ENCODE data around the gene CLEC16A. TPM values are rescaled to one million over a fixed set of nuclear protein-coding genes. Genes with fewer than 3 reads are reported as not detected.
A peak's percentile ranks its signal among the peaks of the same experiment; 100 is the strongest.

CLEC16A gene
- total RNA-seq, 3 donors from 2014 or later = 20.0 to 35.3 (median 33.1) TPM

GRCh38 chr16:10988164-10988803, 43.9 kb downstream of the CLEC16A start:
- Histone ChIP-seq H3K4me3 (no peak overlapping the region), H3K27ac (no peak overlapping the region), H3K27me3 (no peaks in the 10 kb centered on the region), H3K36me3 (no peaks in the 10 kb centered on the region), H3K9me3 (no peaks in the 10 kb centered on the region), H3K4me1 (no peaks in the 10 kb centered on the region)
- TF ChIP-seq POLR2AphosphoS5 (IDR thresholded peaks at IDR 0.05) (no peak), POLR2A (IDR thresholded peaks at IDR 0.05) (no peak), CTCF (IDR thresholded peaks at IDR 0.05) (no peak)
- no peak for DNase-seq (ENCODE audit: low spot score in 2 of 2)
- intact Hi-C loops (cut with DNase I; ENCODE audit: low total_unique reads) = no loop called here

- no peaks in the 10 kb centered on the region for H3K4me1 ChIP-seq
- no peaks in the 10 kb centered on the region for H3K27me3 ChIP-seq
- no peaks in the 10 kb centered on the region for H3K36me3 ChIP-seq
- no peak overlapping the region for H3K4me3 ChIP-seq
- TF ChIP-seq POLR2A (IDR thresholded peaks at IDR 0.05) (no peak), POLR2AphosphoS5 (IDR thresholded peaks at IDR 0.05) (no peak), CTCF (IDR thresholded peaks at IDR 0.05) (no peak)
- H3K27ac ChIP-seq = no peak overlapping the region
- H3K9me3 ChIP-seq = no peaks in the 10 kb centered on the region
- intact Hi-C loops (cut with DNase I; ENCODE audit: low total_unique reads) = no loop called here
- no peak for DNase-seq (ENCODE audit: low spot score in 2 of 2)
Observed at GRCh38 chr16:10988879-10989278, 44.5 kb downstream of the CLEC16A start.

GRCh38 chr16:10989559-10989958, 45.2 kb downstream of the CLEC16A start:
- TF ChIP-seq POLR2A (IDR thresholded peaks at IDR 0.05) (no peak), CTCF (IDR thresholded peaks at IDR 0.05) (no peak), POLR2AphosphoS5 (IDR thresholded peaks at IDR 0.05) (no peak)

GRCh38 chr16:10990378-10990777, 46.0 kb downstream of the CLEC16A start:
- Histone ChIP-seq H3K4me3 (no peak overlapping the region), H3K4me1 (no peaks in the 10 kb centered on the region), H3K9me3 (no peaks in the 10 kb centered on the region), H3K27ac (no peak overlapping the region), H3K36me3 (no peaks in the 10 kb centered on the region), H3K27me3 (no peaks in the 10 kb centered on the region)
- no peak for DNase-seq (ENCODE audit: low spot score in 2 of 2)
- intact Hi-C loops (cut with DNase I; ENCODE audit: low total_unique reads) = no loop called here
- TF ChIP-seq CTCF (IDR thresholded peaks at IDR 0.05) = no peak

More at GRCh38 chr16:10989559-10989958, 45.2 kb downstream of the CLEC16A start:
- no peak for DNase-seq (ENCODE audit: low spot score in 2 of 2)
- no peaks in the 10 kb centered on the region for H3K36me3 ChIP-seq
- no peaks in the 10 kb centered on the region for H3K4me1 ChIP-seq
- H3K27me3 ChIP-seq = no peaks in the 10 kb centered on the region
- no peak overlapping the region for H3K4me3 ChIP-seq
- intact Hi-C loops (cut with DNase I; ENCODE audit: low total_unique reads) = no loop called here
- H3K27ac ChIP-seq = no peak overlapping the region
- H3K9me3 ChIP-seq = no peaks in the 10 kb centered on the region

GRCh38 chr16:10992112-10992511, 47.7 kb downstream of the CLEC16A start:
- TF ChIP-seq POLR2AphosphoS5 (IDR thresholded peaks at IDR 0.05) = no peak
- TF ChIP-seq CTCF (IDR thresholded peaks at IDR 0.05) = no peak
- TF ChIP-seq POLR2A (IDR thresholded peaks at IDR 0.05) = no peak
- DNase-seq (ENCODE audit: low spot score in 2 of 2) = no peak
- Histone ChIP-seq H3K9me3 (no peaks in the 10 kb centered on the region), H3K27ac (peak overlapping the region in 1 of 2 donors; percentile 34), H3K36me3 (no peaks in the 10 kb centered on the region), H3K27me3 (no peaks in the 10 kb centered on the region), H3K4me3 (no peak overlapping the region), H3K4me1 (no peaks in the 10 kb centered on the region)
- intact Hi-C loops (cut with DNase I; ENCODE audit: low total_unique reads) = no loop called here

All from breast epithelium (tissue), 4 donors.